OCI-LY7 (cell line): ENCODE measurements around the gene VCX3B. TPM values are rescaled to one million over a fixed set of nuclear protein-coding genes. Genes with fewer than 3 reads are reported as not detected.

Source experiments
- BruUV-seq: library from RNA; stranded (reverse); fragments of 400-500 nt; replicated peaks from 2 replicates; lab custom pipeline; 2021; lab: Mats Ljungman, UMichigan
- CTCF ChIA-PET: fragments of 300-600 bp; sonication (Branson Sonifier 250); formaldehyde crosslinking; loops from one replicate; lab custom pipeline; 2022; ENCODE audit warnings: antibody characterized with exemption; ENCODE audit not compliant: unreplicated experiment; lab: Charles Lee
- POLR2A ChIA-PET: fragments of 300-600 bp; sonication (Branson Sonifier 250); formaldehyde crosslinking; loops from one replicate; lab custom pipeline; 2022; ENCODE audit warnings: antibody characterized with exemption; lab: Charles Lee
- DNase-seq: peaks from one replicate; pipeline ENCODE4 v3.0.0-alpha.2; 2015; ENCODE audit warnings: low spot score
- H2AFZ ChIP-seq: fragments of 200-600 bp; sonication (generic), shearing (Covaris generic); 2 replicates; pipeline ENCODE4 v1.6.1; 2014; ENCODE audit warnings: mild to moderate bottlenecking, antibody characterized with exemption, low read length, moderate library complexity
- H3K27ac ChIP-seq: fragments of 200-600 bp; sonication (generic); 2 replicates; pipeline ENCODE4 v1.5.1; 2014; ENCODE audit warnings: mixed run types, low read depth, mild to moderate bottlenecking, moderate library complexity, low read length, inconsistent platforms; ENCODE audit not compliant: poor library complexity, severe bottlenecking
- H3K36me3 ChIP-seq: fragments of 200-600 bp; sonication (generic); 2 replicates; pipeline ENCODE4 v1.6.1; 2014; ENCODE audit warnings: mild to moderate bottlenecking, antibody characterized with exemption, low read length, moderate library complexity, mixed read lengths; ENCODE audit not compliant: insufficient read depth
- H3K4me1 ChIP-seq: fragments of 200-600 bp; sonication (generic); 2 replicates; pipeline ENCODE4 v1.5.1; 2014; ENCODE audit warnings: mild to moderate bottlenecking, low read length; ENCODE audit not compliant: insufficient read depth, poor library complexity, severe bottlenecking
- H3K4me2 ChIP-seq: fragments of 200-600 bp; sonication (generic); 2 replicates; pipeline ENCODE4 v1.6.1; 2014; ENCODE audit warnings: mild to moderate bottlenecking, low read length
- H3K4me3 ChIP-seq: fragments of 200-600 bp; sonication (generic); 2 replicates; pipeline ENCODE4 v1.5.1; 2014; ENCODE audit warnings: mild to moderate bottlenecking, low read depth, low read length; ENCODE audit not compliant: poor library complexity, severe bottlenecking
- H3K79me2 ChIP-seq: fragments of 200-600 bp; sonication (generic); 2 replicates; pipeline ENCODE4 v1.6.1; 2016; ENCODE audit warnings: low read depth, mild to moderate bottlenecking, low read length, moderate library complexity, mixed read lengths; ENCODE audit not compliant: insufficient read depth
- H3K9me2 ChIP-seq: fragments of 200-600 bp; sonication (generic); 2 replicates; pipeline ENCODE4 v1.6.1; 2016; ENCODE audit warnings: mild to moderate bottlenecking, low read length, mixed read lengths; ENCODE audit not compliant: insufficient read depth
- H3K9me3 ChIP-seq: fragments of 200-600 bp; sonication (generic); 2 replicates; pipeline ENCODE4 v1.6.1; 2014; ENCODE audit warnings: mild to moderate bottlenecking, mixed run types, low read length, mixed read lengths
- H4K20me1 ChIP-seq: fragments of 200-600 bp; sonication (generic); 2 replicates; pipeline ENCODE4 v1.6.1; 2014; ENCODE audit warnings: mild to moderate bottlenecking, antibody characterized with exemption, low read length, moderate library complexity, mixed read lengths; ENCODE audit not compliant: insufficient read depth
- EZH2phosphoT487 ChIP-seq: fragments of 200-600 bp; sonication (generic); IDR thresholded peaks from 2 replicates; pipeline ENCODE4 v1.6.1; 2018; ENCODE audit warnings: low read depth, borderline replicate concordance, mild to moderate bottlenecking, mixed run types, antibody characterized with exemption, low read length, moderate library complexity, mixed read lengths
- intact Hi-C: fragments of 100-400 bp; cut with micrococcal nuclease; formaldehyde crosslinking; loops from one replicate; pipeline ENCODE4 v1.10.0; 2022; ENCODE audit not compliant: unreplicated experiment
- total RNA-seq, 2 experiments: library from RNA; depleted of rRNA in 1 of 2; stranded (reverse); fragments of >200 nt in 1 of 2; shearing (Covaris generic) in 1 of 2; gene quantifications; 2 replicates each; pipeline ENCODE4 v1.2.3, GENCODE V29; 2014 to 2022
- TF ChIP-seq, protein P1 (sequence below): fragments of 200-600 bp; sonication (generic); conservative IDR thresholded peaks from 2 replicates; pipeline ENCODE4 v1.5.1; 2014; ENCODE audit warnings: mild to moderate bottlenecking, antibody characterized with exemption, low read length, moderate library complexity, mixed read lengths

VCX3B gene
- total RNA-seq, 2 experiments from 2014 or later: 1.3 TPM; not detected in 1

DNA sequence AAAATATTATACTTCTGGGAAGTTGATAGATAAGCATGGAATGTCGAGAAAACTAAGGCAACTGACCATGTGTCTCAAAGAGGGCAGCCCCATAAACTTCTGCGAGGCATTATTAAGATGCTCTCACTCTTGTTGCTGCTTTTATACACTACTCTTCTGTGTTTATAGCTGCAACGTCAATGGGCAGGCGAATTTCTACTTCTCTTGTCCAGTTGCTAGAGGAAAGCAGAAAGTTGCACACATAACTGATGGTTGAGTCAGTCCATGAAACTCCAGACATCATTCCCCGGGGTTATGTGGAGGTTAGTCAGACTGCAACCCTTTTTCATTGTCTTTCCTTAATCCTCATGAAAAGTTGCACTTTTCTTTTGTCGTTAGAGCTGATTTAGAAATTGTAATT lies 39.8 kb downstream of the VCX3B start:
- ChIA-PET CTCF (no interaction called here), POLR2A (no interaction called here)
- Histone ChIP-seq H3K36me3 (no peaks in the 10 kb centered on the region), H3K4me3 (no peak overlapping the region), H4K20me1 (no peaks in the 10 kb centered on the region), H3K4me2 (no peak overlapping the region), H3K4me1 (no peaks in the 10 kb centered on the region), H3K9me2 (no peaks in the 10 kb centered on the region), H3K9me3 (no peaks in the 10 kb centered on the region), H3K79me2 (no peaks in the 10 kb centered on the region), H2AFZ (no peak overlapping the region), H3K27ac (no peak overlapping the region)
- no peak for DNase-seq
- intact Hi-C loops: no loop called here
- no TSS peak for BruUV-seq
- TF ChIP-seq EZH2phosphoT487: no peak
- TF ChIP-seq, protein P1, sequence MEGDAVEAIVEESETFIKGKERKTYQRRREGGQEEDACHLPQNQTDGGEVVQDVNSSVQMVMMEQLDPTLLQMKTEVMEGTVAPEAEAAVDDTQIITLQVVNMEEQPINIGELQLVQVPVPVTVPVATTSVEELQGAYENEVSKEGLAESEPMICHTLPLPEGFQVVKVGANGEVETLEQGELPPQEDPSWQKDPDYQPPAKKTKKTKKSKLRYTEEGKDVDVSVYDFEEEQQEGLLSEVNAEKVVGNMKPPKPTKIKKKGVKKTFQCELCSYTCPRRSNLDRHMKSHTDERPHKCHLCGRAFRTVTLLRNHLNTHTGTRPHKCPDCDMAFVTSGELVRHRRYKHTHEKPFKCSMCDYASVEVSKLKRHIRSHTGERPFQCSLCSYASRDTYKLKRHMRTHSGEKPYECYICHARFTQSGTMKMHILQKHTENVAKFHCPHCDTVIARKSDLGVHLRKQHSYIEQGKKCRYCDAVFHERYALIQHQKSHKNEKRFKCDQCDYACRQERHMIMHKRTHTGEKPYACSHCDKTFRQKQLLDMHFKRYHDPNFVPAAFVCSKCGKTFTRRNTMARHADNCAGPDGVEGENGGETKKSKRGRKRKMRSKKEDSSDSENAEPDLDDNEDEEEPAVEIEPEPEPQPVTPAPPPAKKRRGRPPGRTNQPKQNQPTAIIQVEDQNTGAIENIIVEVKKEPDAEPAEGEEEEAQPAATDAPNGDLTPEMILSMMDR: no peak
